GM12878 (cell line): ENCODE results near the gene CPHXL. TPM values are rescaled to one million over a fixed set of nuclear protein-coding genes. Genes with fewer than 3 reads are reported as not detected.

Experiments
- CREB1 ChIP-seq: IDR thresholded peaks from 2 replicates; pipeline ENCODE4 v1.6.1; 2012; ENCODE audit warnings: low read depth, mild to moderate bottlenecking, inconsistent platforms
- CUX1 ChIP-seq: IDR thresholded peaks from 2 replicates; pipeline ENCODE4 v1.6.1; 2012; ENCODE audit warnings: improper control_type of control experiment, low read depth, low read length; ENCODE audit not compliant: insufficient replicate concordance
- HDGF ChIP-seq: fragments of 450-650 bp; IDR thresholded peaks from 2 replicates; pipeline ENCODE4 v1.6.1; 2016; ENCODE audit warnings: antibody characterized with exemption
- MEF2A ChIP-seq: IDR thresholded peaks from 2 replicates; pipeline ENCODE4 v1.6.1; 2011; ENCODE audit warnings: low read depth, mild to moderate bottlenecking, low read length, moderate library complexity; ENCODE audit not compliant: insufficient read depth
- MYC ChIP-seq: IDR thresholded peaks from 2 replicates; pipeline ENCODE4 v1.6.1; 2011; ENCODE audit warnings: mild to moderate bottlenecking, low read length, moderate library complexity, inconsistent platforms; ENCODE audit not compliant: insufficient read depth, insufficient replicate concordance, insufficient read length, severe bottlenecking
- PAX5 ChIP-seq: IDR thresholded peaks from 2 replicates; pipeline ENCODE4 v1.6.1; 2011; ENCODE audit warnings: low read depth, low read length, borderline replicate concordance
- POLR2AphosphoS2 ChIP-seq: IDR thresholded peaks from 2 replicates; pipeline ENCODE4 v1.6.1; 2011; ENCODE audit warnings: low read depth, mild to moderate bottlenecking, low read length, improper control_type of control experiment, moderate library complexity
- POLR2AphosphoS5 ChIP-seq: IDR thresholded peaks from 2 replicates; pipeline ENCODE4 v1.6.1; 2011; ENCODE audit warnings: mild to moderate bottlenecking, low read length, inconsistent platforms
- SIN3A ChIP-seq: IDR thresholded peaks from 2 replicates; pipeline ENCODE4 v1.6.1; 2012; ENCODE audit warnings: low read depth, low read length, improper control_type of control experiment
- SREBF2 ChIP-seq: IDR thresholded peaks from 2 replicates; pipeline ENCODE4 v1.6.1; 2012; ENCODE audit warnings: mild to moderate bottlenecking, low read length
- STAT1 ChIP-seq: fragments of 450-650 bp; conservative IDR thresholded peaks from 2 replicates; pipeline ENCODE4 v1.6.1; 2014; ENCODE audit warnings: antibody characterized with exemption, mild to moderate bottlenecking
- SUZ12 ChIP-seq: fragments of 200-600 bp; sonication (generic); IDR thresholded peaks from one replicate; pipeline ENCODE4 v1.6.1; 2018; ENCODE audit warnings: antibody characterized with exemption, mild to moderate bottlenecking; ENCODE audit not compliant: unreplicated experiment
- ZNF207 ChIP-seq: fragments of 450-650 bp; IDR thresholded peaks from 2 replicates; pipeline ENCODE4 v1.6.1; 2014; ENCODE audit warnings: antibody characterized with exemption, mild to moderate bottlenecking, borderline replicate concordance
- polyA plus RNA-seq, 11 experiments: library from polyadenylated mRNA; depleted of rRNA in 4 of 11; unstranded in 6 of 11; stranded (reverse) in 5 of 11; fragments of >200 nt; fragmentation: Nextera tagmentation in 4 of 11; fragmentation: Illumina TruSeq in 1 of 11; extraction: Ambion mirVana in 4 of 11; extraction: Trizol in 1 of 11; gene quantifications; 1 replicate in 1 of 11; 2 replicates in 10 of 11; pipeline versions ENCODE4 v1.2.1 to v1.2.3, GENCODE V29; 2011 to 2016; ENCODE audit warnings: inconsistent platforms in 2 of 11, missing spikeins in 2 of 11, low read depth in 1 of 11
- total RNA-seq, 4 experiments: library from RNA; depleted of rRNA in 3 of 4; stranded (reverse); fragments of >200 nt in 3 of 4; fragmentation: Illumina TruSeq in 1 of 4; extraction: Trizol in 1 of 4; gene quantifications; 2 replicates each; pipeline versions ENCODE4 v1.2.1 to v1.2.3, GENCODE V29; 2013 to 2021
- TF ChIP-seq, protein P1 (sequence below): fragments of 450-650 bp; IDR thresholded peaks from 2 replicates; pipeline ENCODE4 v1.6.1; 2017; ENCODE audit warnings: mild to moderate bottlenecking
- TF ChIP-seq, protein P2 (sequence below): fragments of 450-650 bp; conservative IDR thresholded peaks from 2 replicates; pipeline ENCODE4 v1.6.1; 2017; ENCODE audit warnings: mild to moderate bottlenecking, moderate library complexity
- TF ChIP-seq, protein P3 (sequence below), 3 experiments: IDR thresholded peaks in 2 of 3; conservative IDR thresholded peaks in 1 of 3; 2 replicates each; pipeline ENCODE4 v1.5.1; 2011; ENCODE audit warnings: low read depth in 3 of 3, low read length in 3 of 3, mild to moderate bottlenecking in 3 of 3, control low read depth in 2 of 3, moderate library complexity in 2 of 3, inconsistent platforms in 1 of 3, mixed read lengths in 1 of 3; ENCODE audit not compliant: control insufficient read depth in 2 of 3, insufficient read depth in 1 of 3; ENCODE audit errors: extremely low read depth in 1 of 3
- TF ChIP-seq, protein P4 (sequence below): fragments of 450-650 bp; IDR thresholded peaks from 2 replicates; pipeline ENCODE4 v1.6.1; 2016; ENCODE audit warnings: mild to moderate bottlenecking

CPHXL gene
- total and polyA plus RNA-seq, 10 of the 15 experiments (the other 5 are each of a cell fraction or from before 2014, with no cell fraction given), result 0.13 TPM; not detected in 9

GRCh38 chr16:75764154-75764768, 38.0 kb upstream of the CPHXL start (continued):
- TF ChIP-seq, protein P1, sequence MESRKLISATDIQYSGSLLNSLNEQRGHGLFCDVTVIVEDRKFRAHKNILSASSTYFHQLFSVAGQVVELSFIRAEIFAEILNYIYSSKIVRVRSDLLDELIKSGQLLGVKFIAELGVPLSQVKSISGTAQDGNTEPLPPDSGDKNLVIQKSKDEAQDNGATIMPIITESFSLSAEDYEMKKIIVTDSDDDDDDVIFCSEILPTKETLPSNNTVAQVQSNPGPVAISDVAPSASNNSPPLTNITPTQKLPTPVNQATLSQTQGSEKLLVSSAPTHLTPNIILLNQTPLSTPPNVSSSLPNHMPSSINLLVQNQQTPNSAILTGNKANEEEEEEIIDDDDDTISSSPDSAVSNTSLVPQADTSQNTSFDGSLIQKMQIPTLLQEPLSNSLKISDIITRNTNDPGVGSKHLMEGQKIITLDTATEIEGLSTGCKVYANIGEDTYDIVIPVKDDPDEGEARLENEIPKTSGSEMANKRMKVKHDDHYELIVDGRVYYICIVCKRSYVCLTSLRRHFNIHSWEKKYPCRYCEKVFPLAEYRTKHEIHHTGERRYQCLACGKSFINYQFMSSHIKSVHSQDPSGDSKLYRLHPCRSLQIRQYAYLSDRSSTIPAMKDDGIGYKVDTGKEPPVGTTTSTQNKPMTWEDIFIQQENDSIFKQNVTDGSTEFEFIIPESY, result no peak
- TF ChIP-seq MYC (no peak), SIN3A (no peak), ZNF207 (no peak), MEF2A (0 out of 2 replicates have a peak, but pooled peaks have one; percentile 19), CREB1 (0 out of 2 replicates have a peak, but pooled peaks have one; percentile 17), POLR2AphosphoS2 (no peak), POLR2AphosphoS5 (no peak), STAT1 (no peak), SREBF2 (no peak), HDGF (no peak), SUZ12 (no peak), PAX5 (no peak), CUX1 (no peak)
- TF ChIP-seq, protein P2, sequence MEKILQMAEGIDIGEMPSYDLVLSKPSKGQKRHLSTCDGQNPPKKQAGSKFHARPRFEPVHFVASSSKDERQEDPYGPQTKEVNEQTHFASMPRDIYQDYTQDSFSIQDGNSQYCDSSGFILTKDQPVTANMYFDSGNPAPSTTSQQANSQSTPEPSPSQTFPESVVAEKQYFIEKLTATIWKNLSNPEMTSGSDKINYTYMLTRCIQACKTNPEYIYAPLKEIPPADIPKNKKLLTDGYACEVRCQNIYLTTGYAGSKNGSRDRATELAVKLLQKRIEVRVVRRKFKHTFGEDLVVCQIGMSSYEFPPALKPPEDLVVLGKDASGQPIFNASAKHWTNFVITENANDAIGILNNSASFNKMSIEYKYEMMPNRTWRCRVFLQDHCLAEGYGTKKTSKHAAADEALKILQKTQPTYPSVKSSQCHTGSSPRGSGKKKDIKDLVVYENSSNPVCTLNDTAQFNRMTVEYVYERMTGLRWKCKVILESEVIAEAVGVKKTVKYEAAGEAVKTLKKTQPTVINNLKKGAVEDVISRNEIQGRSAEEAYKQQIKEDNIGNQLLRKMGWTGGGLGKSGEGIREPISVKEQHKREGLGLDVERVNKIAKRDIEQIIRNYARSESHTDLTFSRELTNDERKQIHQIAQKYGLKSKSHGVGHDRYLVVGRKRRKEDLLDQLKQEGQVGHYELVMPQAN, result no peak
- TF ChIP-seq, protein P3, sequence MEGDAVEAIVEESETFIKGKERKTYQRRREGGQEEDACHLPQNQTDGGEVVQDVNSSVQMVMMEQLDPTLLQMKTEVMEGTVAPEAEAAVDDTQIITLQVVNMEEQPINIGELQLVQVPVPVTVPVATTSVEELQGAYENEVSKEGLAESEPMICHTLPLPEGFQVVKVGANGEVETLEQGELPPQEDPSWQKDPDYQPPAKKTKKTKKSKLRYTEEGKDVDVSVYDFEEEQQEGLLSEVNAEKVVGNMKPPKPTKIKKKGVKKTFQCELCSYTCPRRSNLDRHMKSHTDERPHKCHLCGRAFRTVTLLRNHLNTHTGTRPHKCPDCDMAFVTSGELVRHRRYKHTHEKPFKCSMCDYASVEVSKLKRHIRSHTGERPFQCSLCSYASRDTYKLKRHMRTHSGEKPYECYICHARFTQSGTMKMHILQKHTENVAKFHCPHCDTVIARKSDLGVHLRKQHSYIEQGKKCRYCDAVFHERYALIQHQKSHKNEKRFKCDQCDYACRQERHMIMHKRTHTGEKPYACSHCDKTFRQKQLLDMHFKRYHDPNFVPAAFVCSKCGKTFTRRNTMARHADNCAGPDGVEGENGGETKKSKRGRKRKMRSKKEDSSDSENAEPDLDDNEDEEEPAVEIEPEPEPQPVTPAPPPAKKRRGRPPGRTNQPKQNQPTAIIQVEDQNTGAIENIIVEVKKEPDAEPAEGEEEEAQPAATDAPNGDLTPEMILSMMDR (IDR thresholded peaks at IDR 0.05 in 2 of 3, conservative IDR thresholded peaks at IDR 0.05 in 1 of 3; ENCODE audit: control insufficient read depth in 2 of 3, extremely low read depth in 1 of 3, insufficient read depth in 1 of 3, low read depth in 3 of 3, low read length in 3 of 3), result peak; percentile 80 to 91 (median 91)
- TF ChIP-seq, protein P4, sequence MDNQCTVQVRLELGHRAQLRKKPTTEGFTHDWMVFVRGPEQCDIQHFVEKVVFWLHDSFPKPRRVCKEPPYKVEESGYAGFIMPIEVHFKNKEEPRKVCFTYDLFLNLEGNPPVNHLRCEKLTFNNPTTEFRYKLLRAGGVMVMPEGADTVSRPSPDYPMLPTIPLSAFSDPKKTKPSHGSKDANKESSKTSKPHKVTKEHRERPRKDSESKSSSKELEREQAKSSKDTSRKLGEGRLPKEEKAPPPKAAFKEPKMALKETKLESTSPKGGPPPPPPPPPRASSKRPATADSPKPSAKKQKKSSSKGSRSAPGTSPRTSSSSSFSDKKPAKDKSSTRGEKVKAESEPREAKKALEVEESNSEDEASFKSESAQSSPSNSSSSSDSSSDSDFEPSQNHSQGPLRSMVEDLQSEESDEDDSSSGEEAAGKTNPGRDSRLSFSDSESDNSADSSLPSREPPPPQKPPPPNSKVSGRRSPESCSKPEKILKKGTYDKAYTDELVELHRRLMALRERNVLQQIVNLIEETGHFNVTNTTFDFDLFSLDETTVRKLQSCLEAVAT, result no peak
